AG04449 (cell line): ENCODE measurements around the gene KCNJ6.

Experiments used
- CTCF ChIA-PET: fragments of 350-600 bp; formaldehyde crosslinking; extraction: SDS; loops from one replicate; lab custom pipeline; 2021; ENCODE audit warnings: antibody characterized with exemption; lab: Yijun Ruan, JAX
- POLR2A ChIA-PET: fragments of 400-600, 350-600 bp; formaldehyde crosslinking; extraction: SDS; loops from one replicate; lab custom pipeline; 2020; ENCODE audit warnings: antibody characterized with exemption, inconsistent platforms; lab: Yijun Ruan, JAX
- DNase-seq: peaks from one replicate; pipeline ENCODE4 v3.0.0-alpha.2; 2010; ENCODE audit warnings: low read depth, low spot score
- H3K4me3 ChIP-seq: 2 replicates; pipeline ENCODE4 v1.5.1; 2011; ENCODE audit warnings: low read depth, mild to moderate bottlenecking, control low read depth, low read length
- CTCF ChIP-seq: IDR thresholded peaks from one replicate; pipeline ENCODE4 v1.5.1; 2011; ENCODE audit warnings: mild to moderate bottlenecking, moderate library complexity, low read length, control low read depth, inconsistent platforms; ENCODE audit not compliant: insufficient read depth; ENCODE audit errors: missing control alignments

Gene KCNJ6

GRCh38 chr21:37561506-37561905 is 354.8 kb downstream of the KCNJ6 start:
- POLR2A ChIA-PET, result no interaction called here
- H3K4me3 ChIP-seq, result no peak overlapping the region
- no peak for TF ChIP-seq CTCF
- DNase-seq, result no peak
- CTCF ChIA-PET, result no interaction called here

- ChIA-PET POLR2A (no interaction called here), CTCF (interaction anchor here (1.6 kb wide), 1 partner anchor 9 kb away, joined by 3 read pairs; no protein-coding TSS in a partner anchor)
- TF ChIP-seq CTCF, result no peak
- DNase-seq, result no peak
- no peak overlapping the region for H3K4me3 ChIP-seq
Observed at GRCh38 chr21:37560385-37560784, 355.9 kb downstream of the KCNJ6 start.

GRCh38 chr21:37558676-37559211 is 357.5 kb downstream of the KCNJ6 start:
- no peak for DNase-seq
- no peak for TF ChIP-seq CTCF
- CTCF ChIA-PET, result no interaction called here
- POLR2A ChIA-PET, result no interaction called here
- H3K4me3 ChIP-seq, result no peak overlapping the region
